Femur (tissue), 1 donor: ENCODE data around the gene LAMA4.

ENCODE experiments used
- DNase-seq: peaks from one replicate; pipeline ENCODE4 v3.0.0-alpha.2; 2017

LAMA4 gene

DNA sequence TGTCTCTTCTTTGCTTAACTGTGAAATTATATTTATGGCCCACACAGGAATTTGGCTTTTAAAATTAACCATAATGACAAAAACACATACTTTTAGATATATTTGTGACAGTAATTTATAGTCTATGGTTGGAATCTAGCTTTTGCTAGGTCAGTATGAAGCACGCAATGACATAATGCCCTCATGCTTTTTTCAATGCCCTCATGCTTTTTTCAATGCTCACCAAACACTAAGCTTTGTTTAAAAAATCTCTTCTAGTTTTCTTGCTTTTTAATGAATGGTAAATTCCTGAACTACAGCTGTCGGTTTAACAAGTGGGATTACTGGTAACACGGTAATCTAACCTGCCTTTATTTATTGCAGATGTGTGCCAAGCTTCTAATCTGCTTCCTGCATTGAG is 187.8 kb downstream of the LAMA4 start:
- no peak for DNase-seq

DNA sequence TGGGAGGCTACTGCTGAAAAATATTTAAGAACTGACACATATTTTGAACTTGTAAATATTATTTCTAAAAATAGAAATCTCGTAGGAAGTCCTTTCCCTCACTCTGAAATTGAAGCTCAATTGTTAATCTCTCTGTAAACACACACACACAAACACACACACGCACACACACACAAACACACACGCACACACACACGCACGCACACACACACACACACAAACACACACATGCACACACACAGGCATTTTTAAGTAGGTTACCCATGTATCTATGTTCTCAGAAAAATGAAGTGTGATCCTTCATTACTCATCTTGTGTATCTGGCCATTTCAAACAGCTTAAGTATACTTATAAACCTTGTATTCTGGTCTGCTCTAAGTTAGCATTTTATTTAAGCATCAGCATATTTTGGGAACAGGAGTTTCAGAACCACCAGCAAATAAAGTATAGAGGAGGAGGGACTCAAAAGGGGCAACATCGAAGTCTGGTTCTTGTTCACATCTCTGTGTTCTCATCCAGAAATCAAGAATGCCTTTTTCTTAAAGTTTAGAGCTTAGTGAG is 188.9 kb downstream of the LAMA4 start:
- DNase-seq, result no peak

DNA sequence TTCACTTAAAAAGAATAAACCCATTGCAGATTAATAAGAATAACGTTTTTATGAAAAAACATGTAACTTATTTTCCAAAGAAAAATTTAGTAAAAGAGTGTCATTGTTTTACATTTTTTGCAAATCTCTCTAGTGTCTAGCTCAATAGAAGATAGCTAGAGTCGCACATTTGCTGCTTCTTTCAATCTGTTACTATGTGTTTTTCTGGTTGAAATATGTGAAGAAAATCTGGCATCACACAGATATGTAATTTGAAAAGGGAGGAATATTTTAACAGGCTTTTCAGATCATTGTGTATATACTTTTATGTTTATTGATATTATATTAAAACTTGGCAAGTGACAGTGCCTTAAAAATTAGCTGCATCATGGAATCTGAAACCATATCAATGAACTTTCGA is 191.4 kb downstream of the LAMA4 start:
- no peak for DNase-seq

DNA sequence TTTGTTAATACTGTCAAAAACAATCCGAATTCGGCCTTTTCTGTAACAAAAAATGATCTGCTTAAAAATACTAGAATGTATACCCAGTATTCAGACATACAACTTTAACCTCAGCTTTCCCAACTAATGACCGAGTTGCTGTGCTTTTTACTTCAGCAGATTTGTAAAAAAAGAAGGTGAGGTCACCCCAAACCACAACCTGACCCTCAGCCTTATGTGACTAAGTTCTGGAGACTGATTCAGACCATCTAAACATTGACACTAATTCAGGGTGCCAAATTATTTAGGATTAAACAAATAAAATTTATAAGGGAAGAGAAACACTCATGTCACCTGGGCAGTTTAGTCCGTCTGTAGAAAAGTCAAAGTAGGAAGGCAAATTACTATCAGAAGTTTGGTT is 192.8 kb downstream of the LAMA4 start:
- DNase-seq, result no peak
